Lower lobe of right lung (tissue), 2 donors: ENCODE results near the gene UCHL3. TPM values are rescaled to one million over a fixed set of nuclear protein-coding genes. Genes with fewer than 3 reads are reported as not detected.

Source experiments
- ATAC-seq, 2 donors: fragments of 200-7000 bp; cut with Tn5 transposase; one replicate each; pipeline ENCODE4 v1.9.1; 2020 to 2022; ENCODE audit warnings: mild to moderate bottlenecking in 2 of 2, moderate library complexity in 2 of 2
- DNase-seq: peaks from one replicate; pipeline ENCODE4 v3.0.0-alpha.2; 2020
- H3K27ac ChIP-seq: fragments of 200-600 bp; one replicate; pipeline ENCODE4 v1.8.0; 2022
- H3K27me3 ChIP-seq: fragments of 200-600 bp; one replicate; pipeline ENCODE4 v1.8.0; 2022; ENCODE audit warnings: low read depth
- H3K36me3 ChIP-seq: fragments of 200-600 bp; one replicate; pipeline ENCODE4 v1.8.0; 2022; ENCODE audit warnings: mild to moderate bottlenecking
- H3K4me1 ChIP-seq: fragments of 200-600 bp; one replicate; pipeline ENCODE4 v1.8.0; 2022
- H3K4me3 ChIP-seq: fragments of 200-600 bp; one replicate; pipeline ENCODE4 v1.8.0; 2022; ENCODE audit warnings: mild to moderate bottlenecking
- H3K9me3 ChIP-seq: fragments of 200-600 bp; one replicate; pipeline ENCODE4 v1.8.0; 2022
- CTCF ChIP-seq: fragments of 200-600 bp; IDR thresholded peaks from one replicate; pipeline ENCODE4 v1.8.0; 2022; ENCODE audit warnings: antibody characterized with exemption, mild to moderate bottlenecking
- intact Hi-C: fragments of 100-400 bp; cut with DNase I; formaldehyde crosslinking; loops from one replicate; pipeline ENCODE4 v1.11.0; 2022
- total RNA-seq: library from RNA; stranded (reverse); fragmentation: NEBNext Ultra II Directional; extraction: Animal tissue kit (Norgen Biotek cat#: 25700); gene quantifications from one replicate; pipeline ENCODE4 v1.2.1, GENCODE V29; 2021
- donor health status: DM: no; HTN: yes; CAD: no; lungs with severe emphysema.

The UCHL3 gene
- total RNA-seq, 1 donor from 2014 or later: 14.0 TPM

- Histone ChIP-seq H3K36me3 (peaks cover 69% of the 10 kb centered on the region), H3K4me3 (no peak overlapping the region), H3K4me1 (no peaks in the 10 kb centered on the region), H3K27ac (no peak overlapping the region), H3K27me3 (no peaks in the 10 kb centered on the region), H3K9me3 (no peaks in the 10 kb centered on the region)
- TF ChIP-seq CTCF: no peak
- ATAC-seq (no peak), DNase-seq (no peak)
- intact Hi-C loops: no loop called here
These were observed 20.0 kb downstream of the UCHL3 start for GRCh38 chr13:75569576-75569975.

- Histone ChIP-seq H3K4me3 (no peak overlapping the region), H3K9me3 (no peaks in the 10 kb centered on the region), H3K27me3 (no peaks in the 10 kb centered on the region), H3K36me3 (peaks cover 11% of the 10 kb centered on the region), H3K4me1 (no peaks in the 10 kb centered on the region), H3K27ac (no peak overlapping the region)
- intact Hi-C loops: no loop called here
- DNase-seq: no peak
- no peak for ATAC-seq
- TF ChIP-seq CTCF: no peak
These were observed 29.9 kb downstream of the UCHL3 start for GRCh38 chr13:75579529-75579928.

- no peak overlapping the region for H3K27ac ChIP-seq
- DNase-seq (no peak), ATAC-seq (no peak)
- H3K4me1 ChIP-seq: no peaks in the 10 kb centered on the region
- H3K9me3 ChIP-seq: no peaks in the 10 kb centered on the region
- TF ChIP-seq CTCF: no peak
- intact Hi-C loops: no loop called here
- H3K36me3 ChIP-seq: no peaks in the 10 kb centered on the region
- no peak overlapping the region for H3K4me3 ChIP-seq
- H3K27me3 ChIP-seq: no peaks in the 10 kb centered on the region
These were observed 32.5 kb downstream of the UCHL3 start for GRCh38 chr13:75581874-75582640.

GRCh38 chr13:75583091-75583490 is 33.5 kb downstream of the UCHL3 start:
- H3K36me3 ChIP-seq: no peaks in the 10 kb centered on the region
- TF ChIP-seq CTCF: no peak
- DNase-seq (no peak), ATAC-seq (no peak)
- H3K4me1 ChIP-seq: no peaks in the 10 kb centered on the region
- no peak overlapping the region for H3K4me3 ChIP-seq
- intact Hi-C loops: no loop called here
- H3K9me3 ChIP-seq: no peaks in the 10 kb centered on the region
- no peak overlapping the region for H3K27ac ChIP-seq
- H3K27me3 ChIP-seq: no peaks in the 10 kb centered on the region

GRCh38 chr13:75585153-75585552 is 35.6 kb downstream of the UCHL3 start:
- no peak for TF ChIP-seq CTCF
- H3K9me3 ChIP-seq: no peaks in the 10 kb centered on the region
- H3K4me3 ChIP-seq: no peak overlapping the region
- no peak overlapping the region for H3K27ac ChIP-seq
- no peak for DNase-seq
- H3K4me1 ChIP-seq: no peaks in the 10 kb centered on the region
- intact Hi-C loops: no loop called here
- ATAC-seq: no peak
- no peaks in the 10 kb centered on the region for H3K36me3 ChIP-seq
- no peaks in the 10 kb centered on the region for H3K27me3 ChIP-seq
